DMS 273 (cell line): ENCODE data around the gene AMT.
A peak's percentile ranks its signal among the peaks of the same experiment; 100 is the strongest.
"Not testable (repeated sequence)": the region's sequence is repeated elsewhere in the genome, so short reads cannot be mapped to it uniquely, and the experiment has no call there.

Experiments
- DNase-seq: peaks from one replicate; lab custom pipeline; 2025; ENCODE audit not compliant: unreplicated experiment; lab: John Stamatoyannopoulos, UW

The AMT gene

GRCh38 chr3:49427586-49427985 lies 5.3 kb upstream of the AMT start:
- no peak for DNase-seq

- no peak for DNase-seq
Measured at GRCh38 chr3:49424816-49425215, 2.5 kb upstream of the AMT start.

GRCh38 chr3:49421890-49422378 lies 339 bp downstream of the AMT start:
- DNase-seq, result no peak

- no peak for DNase-seq
Measured at GRCh38 chr3:49417516-49418120, 4.7 kb downstream of the AMT start.

GRCh38 chr3:49416867-49417266 lies 5.4 kb downstream of the AMT start:
- no peak for DNase-seq

- no peak for DNase-seq
Measured at GRCh38 chr3:49415931-49416601, 6.2 kb downstream of the AMT start.

- DNase-seq, result no peak
Measured at GRCh38 chr3:49414753-49415152, 7.5 kb downstream of the AMT start.

- DNase-seq, result no peak
Measured at GRCh38 chr3:49413338-49413734, 8.9 kb downstream of the AMT start.

GRCh38 chr3:49412632-49413337 lies 9.5 kb downstream of the AMT start:
- no peak for DNase-seq

GRCh38 chr3:49411968-49412631 lies 10.2 kb downstream of the AMT start, which contains the start of the genes RHOA and TCTA:
Gene RHOA, minus strand, starts transcription at chr3:49411976. Its CDS starts 36,387 bp downstream, at chr3:49375589.
Gene TCTA, plus strand, starts transcription at chr3:49412423. Its CDS starts 4 bp downstream, at chr3:49412427.
- DNase-seq, result peak; percentile 99

GRCh38 chr3:49411535-49411967 lies 10.7 kb downstream of the AMT start:
- peak; percentile 69 for DNase-seq

GRCh38 chr3:49410846-49411534 lies 11.3 kb downstream of the AMT start:
- DNase-seq, result no peak

GRCh38 chr3:49410066-49410845 lies 12.0 kb downstream of the AMT start:
- no peak for DNase-seq

GRCh38 chr3:49406571-49407565 lies 15.4 kb downstream of the AMT start:
- no peak for DNase-seq

GRCh38 chr3:49405570-49405969 lies 16.7 kb downstream of the AMT start:
- DNase-seq, result not testable (repeated sequence)

- DNase-seq, result no peak
Measured at GRCh38 chr3:49403891-49404290, 18.4 kb downstream of the AMT start.

- no peak for DNase-seq
Measured at GRCh38 chr3:49401766-49402165, 20.5 kb downstream of the AMT start.

- DNase-seq, result no peak
Measured at GRCh38 chr3:49399461-49399860, 22.8 kb downstream of the AMT start.

GRCh38 chr3:49397470-49397869 lies 24.8 kb downstream of the AMT start:
- peak; percentile 38 for DNase-seq
